NT2/D1 (cell line): ENCODE results near the gene ERC2.

Source experiments
- YY1 ChIP-seq: IDR thresholded peaks from 2 replicates; pipeline ENCODE4 v1.6.1; 2011; ENCODE audit not compliant: insufficient read length, insufficient read depth
- ZNF274 ChIP-seq: IDR thresholded peaks from 2 replicates; pipeline ENCODE4 v1.6.1; 2011; ENCODE audit warnings: mild to moderate bottlenecking, low read depth, low read length

- TF ChIP-seq ZNF274 (no peak), YY1 (no peak)
Measured at GRCh38 chr3:56357266-56357665, 111.0 kb downstream of the ERC2 start.
